Activated T-cell treated with anti-CD3 and anti-CD28 coated beads for 48 hours (primary cell): ENCODE measurements around the gene ARHGAP28.

Source experiments
- DNase-seq: peaks from one replicate; pipeline ENCODE4 v3.0.0-alpha.2; 2020; ENCODE audit warnings: low read depth

Gene ARHGAP28

GRCh38 chr18:6733758-6734157 is 4.2 kb downstream of the ARHGAP28 start:
- no peak for DNase-seq

GRCh38 chr18:6734726-6735430 is 5.4 kb downstream of the ARHGAP28 start:
- DNase-seq = no peak

DNA sequence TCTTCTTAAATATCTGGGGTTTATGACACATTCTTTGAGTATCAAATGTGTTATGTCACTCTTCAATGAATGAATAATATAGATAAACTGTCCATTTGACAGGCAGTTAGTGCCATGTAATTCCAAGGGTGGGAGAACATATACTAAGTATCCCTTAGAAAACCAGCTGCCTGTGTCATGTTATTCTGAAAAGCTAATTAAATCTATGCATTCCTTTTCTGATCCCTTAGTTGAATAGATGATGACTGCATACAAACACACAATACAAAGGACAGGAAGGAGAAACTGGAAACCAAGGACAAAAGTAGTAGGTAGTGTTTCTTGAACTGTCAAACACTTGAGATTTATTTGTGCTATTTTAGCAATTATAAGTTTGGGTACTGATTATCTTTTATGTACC is 8.3 kb downstream of the ARHGAP28 start:
- DNase-seq = no peak

DNA sequence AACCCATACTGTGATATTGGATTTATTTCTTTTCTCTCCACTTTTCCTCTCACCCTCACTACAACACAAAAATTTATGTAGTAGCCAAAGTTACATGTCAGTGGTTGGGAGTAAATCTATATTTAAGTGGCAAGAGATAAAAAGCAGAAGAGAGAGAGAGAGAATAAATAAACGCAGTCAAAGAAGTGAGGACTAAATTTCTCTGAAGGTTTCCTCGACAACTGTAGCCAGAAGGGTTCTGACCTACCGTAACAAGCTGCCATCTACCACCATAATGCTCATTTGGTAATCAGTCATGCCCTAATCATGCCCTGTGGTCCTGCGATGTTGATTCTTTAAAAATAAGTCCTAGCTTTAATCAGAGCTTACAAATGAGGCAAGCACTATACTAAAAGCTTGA is 9.1 kb downstream of the ARHGAP28 start:
- no peak for DNase-seq

DNA sequence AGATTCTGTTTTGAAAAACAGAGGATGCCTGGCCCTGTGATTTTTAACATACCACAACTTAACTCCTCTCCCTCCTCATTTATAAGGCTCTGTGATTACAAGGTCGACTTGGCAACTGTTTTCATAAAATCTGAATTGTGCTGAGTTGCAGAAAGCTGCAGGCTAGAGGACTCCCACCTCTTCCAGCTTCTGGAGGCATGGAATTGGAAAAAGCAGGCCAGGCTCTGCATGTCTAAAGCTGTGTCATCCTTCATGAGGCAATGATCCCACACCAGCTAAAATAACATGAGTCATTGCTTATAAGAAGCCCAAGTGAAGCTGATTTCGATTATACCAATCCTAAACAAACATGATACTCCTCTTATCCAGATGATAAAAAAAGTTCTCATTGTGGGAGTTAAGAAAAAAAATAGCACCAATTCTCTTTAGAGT is 11.7 kb downstream of the ARHGAP28 start:
- no peak for DNase-seq

- DNase-seq = no peak
Measured at GRCh38 chr18:6741786-6742185, 12.3 kb downstream of the ARHGAP28 start.

GRCh38 chr18:6743999-6744398 is 14.5 kb downstream of the ARHGAP28 start:
- no peak for DNase-seq

DNA sequence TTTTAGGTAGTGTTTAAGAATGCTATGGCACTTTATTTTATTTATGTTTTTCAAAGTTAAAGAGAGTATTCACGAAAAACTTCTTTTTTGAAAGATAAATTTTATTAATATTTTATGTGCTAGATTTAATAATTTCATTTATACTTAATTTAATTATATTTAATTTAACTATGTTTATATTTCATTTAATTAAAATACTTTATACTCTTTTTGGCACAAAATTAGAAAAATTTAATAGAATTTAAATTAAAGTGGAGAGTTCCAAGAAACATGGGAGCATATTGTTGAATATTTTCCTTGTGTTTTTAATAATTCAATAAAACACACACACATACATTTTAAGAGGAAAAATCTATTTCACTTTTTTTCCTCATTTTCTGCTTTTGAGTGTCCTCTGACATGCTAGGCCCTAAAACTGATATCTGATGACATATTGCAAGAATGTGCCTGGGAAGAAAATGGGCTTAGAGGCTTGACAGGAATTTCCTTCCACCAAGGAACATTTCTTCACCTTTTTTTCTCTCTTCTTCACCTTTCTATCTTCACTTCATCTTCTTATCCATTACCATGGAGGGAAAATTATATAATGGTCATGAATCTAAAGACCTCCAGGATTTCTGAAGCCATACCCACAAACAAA is 15.4 kb downstream of the ARHGAP28 start:
- DNase-seq = no peak

GRCh38 chr18:6745504-6746031 is 16.1 kb downstream of the ARHGAP28 start:
- no peak for DNase-seq

DNA sequence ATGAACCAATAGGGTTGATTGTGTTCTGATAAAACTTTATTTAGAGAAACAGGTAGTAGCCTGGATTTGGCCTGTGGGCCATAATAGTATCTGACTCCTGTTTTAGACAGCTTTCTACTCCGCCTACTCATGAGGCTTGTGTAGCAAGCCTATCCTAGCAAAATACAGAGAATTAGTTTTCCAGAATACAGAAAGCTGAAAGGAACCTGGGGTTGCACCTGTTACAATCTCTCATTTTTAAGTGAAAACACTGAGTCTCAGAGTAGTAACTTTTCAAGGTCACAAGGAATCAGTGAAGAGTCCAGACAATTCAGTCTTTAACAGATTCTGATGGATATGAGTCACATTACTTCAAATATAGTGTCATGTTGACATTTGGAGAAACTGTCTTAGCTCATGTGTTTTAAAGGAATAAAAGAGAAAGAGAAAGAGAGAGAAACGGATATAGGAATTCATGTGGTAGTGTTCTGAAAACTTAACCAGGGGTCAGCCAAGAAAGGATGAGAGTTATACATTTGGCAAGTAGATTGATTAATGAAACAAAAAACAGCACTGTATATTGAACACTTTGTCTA is 17.0 kb downstream of the ARHGAP28 start:
- no peak for DNase-seq

GRCh38 chr18:6747646-6748045 is 18.1 kb downstream of the ARHGAP28 start:
- DNase-seq = no peak

DNA sequence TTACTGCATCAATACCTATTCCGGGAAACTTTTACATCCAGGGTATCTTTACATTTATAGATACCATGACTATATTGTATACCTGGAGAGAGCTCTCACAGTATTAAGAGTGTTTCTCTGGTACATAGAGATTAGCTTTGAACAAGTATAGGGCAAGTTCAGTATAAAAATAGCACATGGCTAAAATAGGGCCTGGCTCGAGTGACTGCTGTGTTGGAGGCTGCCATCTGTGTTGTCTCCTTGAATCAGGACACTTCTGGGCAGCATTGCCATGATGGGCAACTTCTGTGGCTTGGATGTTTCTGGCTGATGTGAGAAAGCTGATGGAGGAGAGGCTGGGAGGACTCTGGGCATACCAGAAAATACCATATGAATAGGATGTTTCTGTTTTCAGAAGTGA is 18.7 kb downstream of the ARHGAP28 start:
- no peak for DNase-seq

- no peak for DNase-seq
Measured at GRCh38 chr18:6750411-6750810, 20.9 kb downstream of the ARHGAP28 start.

DNA sequence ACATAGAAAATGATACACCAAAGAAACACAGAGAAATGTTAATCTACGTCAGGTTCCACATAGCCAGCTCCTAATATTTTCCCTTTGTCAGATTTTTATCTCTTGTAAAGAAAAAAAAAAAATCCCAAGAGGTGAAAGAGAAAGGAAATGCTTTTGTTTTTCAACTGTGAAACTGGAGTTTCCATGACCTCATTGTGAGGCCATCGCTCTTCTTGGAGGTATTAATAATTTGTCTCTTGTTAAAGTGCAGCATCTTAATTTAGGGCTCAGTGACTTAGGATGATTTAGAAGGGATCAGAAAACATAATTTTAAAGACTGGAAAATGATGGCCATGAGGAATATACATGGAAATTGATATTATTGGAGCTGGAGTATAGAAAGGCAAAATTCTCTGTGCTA is 21.7 kb downstream of the ARHGAP28 start:
- no peak for DNase-seq

- no peak for DNase-seq
Measured at GRCh38 chr18:6752202-6752860, 22.8 kb downstream of the ARHGAP28 start.

- DNase-seq = no peak
Measured at GRCh38 chr18:6755107-6755506, 25.6 kb downstream of the ARHGAP28 start.

- no peak for DNase-seq
Measured at GRCh38 chr18:6757931-6758330, 28.4 kb downstream of the ARHGAP28 start.

DNA sequence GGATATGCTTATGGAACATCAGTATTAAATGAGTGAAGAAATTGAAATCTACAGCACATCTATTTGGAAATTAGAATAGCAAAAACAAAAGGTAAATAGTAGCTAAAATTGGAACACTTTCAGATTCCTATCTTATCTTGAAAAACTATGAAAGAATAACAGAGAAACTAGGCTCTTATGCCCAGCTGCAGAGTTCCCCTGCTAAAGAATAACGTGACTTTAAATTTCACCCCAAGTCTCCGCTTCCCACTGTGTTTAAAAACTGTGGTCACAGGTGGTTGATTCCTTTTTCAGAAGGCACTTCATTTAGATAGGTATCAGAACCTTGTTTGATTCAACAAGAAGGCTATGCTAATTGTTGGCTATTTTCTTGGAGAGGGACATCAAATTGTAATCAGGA is 30.1 kb downstream of the ARHGAP28 start:
- no peak for DNase-seq

- DNase-seq = no peak
Measured at GRCh38 chr18:6763524-6763923, 34.0 kb downstream of the ARHGAP28 start.

GRCh38 chr18:6764382-6764781 is 34.9 kb downstream of the ARHGAP28 start:
- DNase-seq = no peak

- DNase-seq = no peak
Measured at GRCh38 chr18:6773777-6774176, 44.3 kb downstream of the ARHGAP28 start.

DNA sequence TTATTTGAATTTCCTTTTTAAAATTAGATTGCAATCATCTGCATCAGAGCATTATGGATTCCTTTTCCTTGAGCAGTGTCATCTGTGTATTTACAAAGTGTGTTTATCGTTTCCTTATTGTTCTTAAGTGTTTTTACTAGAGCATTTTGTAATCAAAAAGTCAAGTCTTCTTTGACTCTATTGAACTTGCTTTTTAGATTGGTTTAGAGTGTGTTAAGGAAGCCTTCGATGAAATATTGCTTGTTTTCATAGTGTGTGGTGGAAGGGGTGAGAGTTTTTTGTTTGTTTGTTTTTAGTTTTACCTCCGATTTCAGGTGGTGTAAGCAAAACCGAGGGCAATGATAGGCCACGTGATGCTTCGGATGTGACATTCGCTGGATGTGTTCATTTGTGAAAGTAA is 45.7 kb downstream of the ARHGAP28 start:
- no peak for DNase-seq

- no peak for DNase-seq
Measured at GRCh38 chr18:6775702-6776101, 46.2 kb downstream of the ARHGAP28 start.
